BLaER1 (cell line): ENCODE results near the gene CDC42SE2.

Source experiments
- H3K27ac ChIP-seq: shearing (Covaris generic); formaldehyde crosslinking; 2 replicates; pipeline ENCODE4 v1.8.1; 2022
- H3K27me3 ChIP-seq: shearing (Covaris generic); formaldehyde crosslinking; 2 replicates; pipeline ENCODE4 v1.8.1; 2022
- H3K36me3 ChIP-seq: shearing (Covaris generic); formaldehyde crosslinking; 2 replicates; pipeline ENCODE4 v1.8.1; 2022
- H3K4me1 ChIP-seq: shearing (Covaris generic); formaldehyde crosslinking; 2 replicates; pipeline ENCODE4 v1.8.1; 2022
- H3K4me2 ChIP-seq: shearing (Covaris generic); formaldehyde crosslinking; 2 replicates; pipeline ENCODE4 v1.8.1; 2022
- H3K4me3 ChIP-seq: shearing (Covaris generic); formaldehyde crosslinking; 2 replicates; pipeline ENCODE4 v1.8.1; 2022
- H3K9ac ChIP-seq: shearing (Covaris generic); formaldehyde crosslinking; 2 replicates; pipeline ENCODE4 v1.8.1; 2022
- H3K9me3 ChIP-seq: shearing (Covaris generic); formaldehyde crosslinking; 2 replicates; pipeline ENCODE4 v1.8.1; 2022
- H4K20me1 ChIP-seq: shearing (Covaris generic); formaldehyde crosslinking; 2 replicates; pipeline ENCODE4 v1.8.1; 2022
- Cebpa-rat ChIP-seq: shearing (Covaris generic); IDR thresholded peaks from 2 replicates; pipeline ENCODE4 v1.8.1; 2022

Gene CDC42SE2

GRCh38 chr5:131224387-131225201 lies 39.3 kb upstream of the CDC42SE2 start:
- Histone ChIP-seq H3K4me3 (no peak overlapping the region), H3K27ac (no peak overlapping the region), H3K4me1 (0 out of 2 replicates have a peak, but pooled peaks cover 4% of the 10 kb centered on the region), H4K20me1 (no peaks in the 10 kb centered on the region), H3K9ac (no peak overlapping the region), H3K9me3 (no peaks in the 10 kb centered on the region), H3K27me3 (no peaks in the 10 kb centered on the region), H3K4me2 (no peak overlapping the region), H3K36me3 (no peaks in the 10 kb centered on the region)
- no peak for TF ChIP-seq Cebpa-rat

- no peak overlapping the region for H3K9ac ChIP-seq
- H3K4me2 ChIP-seq, result no peak overlapping the region
- TF ChIP-seq Cebpa-rat, result no peak
- H3K9me3 ChIP-seq, result no peaks in the 10 kb centered on the region
- H3K27ac ChIP-seq, result no peak overlapping the region
- no peak overlapping the region for H3K4me3 ChIP-seq
- no peaks in the 10 kb centered on the region for H3K27me3 ChIP-seq
- H4K20me1 ChIP-seq, result no peaks in the 10 kb centered on the region
- H3K4me1 ChIP-seq, result 0 out of 2 replicates have a peak, but pooled peaks cover 4% of the 10 kb centered on the region
- H3K36me3 ChIP-seq, result no peaks in the 10 kb centered on the region
Measured at GRCh38 chr5:131225282-131225974, 38.4 kb upstream of the CDC42SE2 start.

GRCh38 chr5:131226899-131227298 lies 37.0 kb upstream of the CDC42SE2 start:
- no peaks in the 10 kb centered on the region for H4K20me1 ChIP-seq
- H3K27me3 ChIP-seq, result no peaks in the 10 kb centered on the region
- H3K9me3 ChIP-seq, result no peaks in the 10 kb centered on the region
- no peak overlapping the region for H3K4me3 ChIP-seq
- TF ChIP-seq Cebpa-rat, result no peak
- H3K9ac ChIP-seq, result no peak overlapping the region
- H3K4me2 ChIP-seq, result no peak overlapping the region
- 0 out of 2 replicates have a peak, but pooled peaks cover 4% of the 10 kb centered on the region for H3K4me1 ChIP-seq
- no peak overlapping the region for H3K27ac ChIP-seq
- H3K36me3 ChIP-seq, result no peaks in the 10 kb centered on the region

DNA sequence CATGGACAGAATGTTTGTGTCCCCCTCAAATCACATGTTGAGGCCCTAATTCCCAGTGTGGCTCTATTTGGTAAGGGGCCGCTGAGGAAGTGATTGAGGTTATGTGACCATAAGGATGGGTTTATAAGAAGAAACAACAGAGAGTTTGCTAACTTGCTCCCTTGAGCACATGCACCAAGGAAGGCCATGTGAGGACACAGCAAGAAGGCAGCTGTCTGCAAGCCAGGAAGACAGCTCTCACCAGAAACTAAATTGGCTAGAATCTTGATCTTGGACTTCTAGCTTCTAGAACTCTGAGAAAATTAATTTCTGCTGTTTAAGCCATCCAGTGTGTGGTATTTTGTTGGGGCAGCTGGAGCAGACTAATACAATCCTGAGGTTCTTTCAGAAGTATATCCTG lies 35.2 kb upstream of the CDC42SE2 start:
- Histone ChIP-seq H4K20me1 (no peaks in the 10 kb centered on the region), H3K9ac (no peak overlapping the region), H3K4me2 (peak overlapping the region; percentile 11; the same call in 1 of the 2 replicates), H3K27ac (no peak overlapping the region), H3K36me3 (no peaks in the 10 kb centered on the region), H3K4me3 (no peak overlapping the region), H3K9me3 (no peaks in the 10 kb centered on the region), H3K27me3 (no peaks in the 10 kb centered on the region), H3K4me1 (0 out of 2 replicates have a peak, but pooled peaks cover 4% of the 10 kb centered on the region)
- TF ChIP-seq Cebpa-rat, result no peak

GRCh38 chr5:131229623-131230022 lies 34.2 kb upstream of the CDC42SE2 start:
- Histone ChIP-seq H3K4me2 (no peak overlapping the region), H3K9me3 (no peaks in the 10 kb centered on the region), H3K4me1 (0 out of 2 replicates have a peak, but pooled peaks cover 4% of the 10 kb centered on the region), H3K9ac (no peak overlapping the region), H4K20me1 (no peaks in the 10 kb centered on the region), H3K36me3 (no peaks in the 10 kb centered on the region), H3K27me3 (no peaks in the 10 kb centered on the region), H3K27ac (no peak overlapping the region), H3K4me3 (no peak overlapping the region)
- TF ChIP-seq Cebpa-rat, result no peak

- H4K20me1 ChIP-seq, result no peaks in the 10 kb centered on the region
- no peak overlapping the region for H3K9ac ChIP-seq
- no peak overlapping the region for H3K4me2 ChIP-seq
- H3K27ac ChIP-seq, result no peak overlapping the region
- no peak for TF ChIP-seq Cebpa-rat
- H3K4me3 ChIP-seq, result no peak overlapping the region
- no peaks in the 10 kb centered on the region for H3K36me3 ChIP-seq
- H3K9me3 ChIP-seq, result no peaks in the 10 kb centered on the region
- H3K4me1 ChIP-seq, result 0 out of 2 replicates have a peak, but pooled peaks cover 4% of the 10 kb centered on the region
- H3K27me3 ChIP-seq, result no peaks in the 10 kb centered on the region
Measured at GRCh38 chr5:131230406-131230805, 33.4 kb upstream of the CDC42SE2 start.

DNA sequence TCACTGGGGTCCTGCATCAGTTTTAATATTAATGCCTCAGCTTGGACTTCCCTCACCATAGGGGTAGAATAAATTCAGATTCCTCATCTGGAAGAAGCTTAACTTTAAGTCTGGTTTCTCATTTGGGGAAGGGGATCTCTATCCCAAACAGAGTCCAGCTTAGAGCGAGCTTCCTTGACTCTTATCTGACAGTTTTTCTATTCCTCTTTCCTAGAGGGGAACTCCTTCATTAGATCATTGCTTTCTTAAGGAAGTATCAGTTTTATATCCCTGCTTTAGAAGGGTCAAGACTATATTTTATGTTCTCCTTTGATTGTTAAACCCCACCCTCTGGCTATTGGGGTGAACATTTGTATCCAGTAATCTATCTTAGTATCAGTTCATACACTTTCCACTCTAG lies 24.2 kb upstream of the CDC42SE2 start:
- no peak overlapping the region for H3K9ac ChIP-seq
- H3K9me3 ChIP-seq, result no peaks in the 10 kb centered on the region
- no peaks in the 10 kb centered on the region for H4K20me1 ChIP-seq
- no peak overlapping the region for H3K4me2 ChIP-seq
- no peaks in the 10 kb centered on the region for H3K36me3 ChIP-seq
- TF ChIP-seq Cebpa-rat, result no peak
- no peaks in the 10 kb centered on the region for H3K27me3 ChIP-seq
- H3K4me1 ChIP-seq, result no peaks in the 10 kb centered on the region
- H3K4me3 ChIP-seq, result no peak overlapping the region
- no peak overlapping the region for H3K27ac ChIP-seq

DNA sequence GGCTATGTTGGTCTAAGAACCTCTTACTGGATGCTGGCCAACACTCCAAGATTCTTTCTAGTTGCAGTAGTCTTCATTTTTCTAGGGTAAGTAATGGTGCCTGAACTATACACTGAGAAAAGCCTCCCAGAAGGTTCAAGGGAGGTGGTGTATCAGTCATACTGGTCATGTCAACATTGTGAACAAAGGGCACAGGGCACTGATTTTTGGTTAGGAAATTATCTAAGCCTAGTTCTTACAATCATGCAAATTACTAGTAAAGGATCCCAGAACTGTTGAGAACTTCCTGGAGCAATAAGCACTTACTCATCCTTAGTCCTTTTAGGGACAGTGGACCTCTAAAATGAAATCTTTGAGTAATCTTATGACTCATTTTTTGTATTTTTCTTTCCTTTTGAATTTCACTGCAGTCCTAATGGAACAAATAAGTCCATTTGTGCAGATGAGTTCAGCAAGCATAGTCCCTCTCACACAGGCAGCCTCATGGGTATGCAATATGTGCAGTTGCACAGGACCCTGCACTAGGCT lies 21.1 kb upstream of the CDC42SE2 start:
- H3K9me3 ChIP-seq, result peaks cover 20% of the 10 kb centered on the region
- no peak for TF ChIP-seq Cebpa-rat
- no peak overlapping the region for H3K4me3 ChIP-seq
- H3K4me1 ChIP-seq, result no peaks in the 10 kb centered on the region
- no peaks in the 10 kb centered on the region for H4K20me1 ChIP-seq
- H3K27ac ChIP-seq, result no peak overlapping the region
- H3K4me2 ChIP-seq, result no peak overlapping the region
- no peak overlapping the region for H3K9ac ChIP-seq
- H3K27me3 ChIP-seq, result no peaks in the 10 kb centered on the region
- H3K36me3 ChIP-seq, result no peaks in the 10 kb centered on the region

GRCh38 chr5:131245312-131245711 lies 18.5 kb upstream of the CDC42SE2 start:
- H3K4me3 ChIP-seq, result no peak overlapping the region
- H3K4me1 ChIP-seq, result no peaks in the 10 kb centered on the region
- H3K27me3 ChIP-seq, result no peaks in the 10 kb centered on the region
- no peaks in the 10 kb centered on the region for H4K20me1 ChIP-seq
- no peak overlapping the region for H3K4me2 ChIP-seq
- no peak for TF ChIP-seq Cebpa-rat
- H3K9ac ChIP-seq, result no peak overlapping the region
- H3K27ac ChIP-seq, result no peak overlapping the region
- no peaks in the 10 kb centered on the region for H3K36me3 ChIP-seq
- H3K9me3 ChIP-seq, result peaks cover 20% of the 10 kb centered on the region

DNA sequence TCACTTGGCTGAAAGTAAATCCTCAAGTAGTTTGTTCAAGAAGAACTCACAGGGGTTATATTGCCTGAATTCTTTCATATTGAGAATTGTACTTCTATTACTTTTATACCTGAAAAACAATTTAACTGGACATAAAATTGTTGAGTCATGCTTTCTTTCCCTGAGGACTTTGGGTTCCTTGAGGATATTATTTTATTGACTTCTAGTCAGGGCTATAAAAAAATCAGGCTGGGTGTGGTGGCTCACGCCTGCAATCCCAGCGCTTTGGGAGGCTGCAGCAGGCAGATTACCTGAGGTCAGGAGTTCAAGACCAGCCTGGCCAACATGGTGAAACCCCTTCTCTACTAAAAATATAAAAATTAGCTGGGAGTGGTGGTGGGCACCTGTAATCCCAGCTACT lies 17.9 kb upstream of the CDC42SE2 start:
- no peak overlapping the region for H3K4me2 ChIP-seq
- peaks cover 20% of the 10 kb centered on the region for H3K9me3 ChIP-seq

More for the DNA sequence above, 17.9 kb upstream of the CDC42SE2 start:
- H3K27me3 ChIP-seq, result no peaks in the 10 kb centered on the region
- no peak overlapping the region for H3K9ac ChIP-seq
- H4K20me1 ChIP-seq, result no peaks in the 10 kb centered on the region
- H3K4me1 ChIP-seq, result no peaks in the 10 kb centered on the region
- no peak for TF ChIP-seq Cebpa-rat
- H3K27ac ChIP-seq, result no peak overlapping the region
- no peak overlapping the region for H3K4me3 ChIP-seq
- no peaks in the 10 kb centered on the region for H3K36me3 ChIP-seq
